ENCODE measurements around the gene ZCCHC17. TPM values are rescaled to one million over a fixed set of nuclear protein-coding genes. Genes with fewer than 3 reads are reported as not detected.
A peak's percentile ranks its signal among the peaks of the same experiment; 100 is the strongest.

Gene ZCCHC17
- total RNA-seq, 1 experiment from 2014 or later: 42.0 TPM

GRCh38 chr1:31335007-31335406 is 38.2 kb downstream of the ZCCHC17 start:
- CTCF ChIA-PET: interaction anchor here (1.3 kb wide), 1 partner anchor 151 kb away, joined by 5 read pairs; no protein-coding TSS in a partner anchor
- peak; percentile 60 for ATAC-seq
- no peak for TF ChIP-seq SP1 (CRISPR knock-in tag; conservative IDR thresholded peaks at IDR 0.05)

GRCh38 chr1:31336687-31337467 is 40.0 kb downstream of the ZCCHC17 start:
- no peak overlapping the region for H3K27ac Mint-ChIP-seq
- CTCF ChIA-PET: interaction anchor here (1.3 to 1.7 kb wide), 3 partner anchors 85 to 153 kb away, joined by 3 to 5 read pairs (median 5); no protein-coding TSS in a partner anchor
- no peak for ATAC-seq
- no peak overlapping the region for H3K4me3 Mint-ChIP-seq
- POLR2A ChIA-PET: no interaction called here
- H3K4me1 Mint-ChIP-seq: no peaks in the 10 kb centered on the region
- DNase-seq (ENCODE audit: low spot score): no peak
- H3K27me3 Mint-ChIP-seq (ENCODE audit: low read depth): no peaks in the 10 kb centered on the region
- TF ChIP-seq ESRRA (CRISPR knock-in tag; IDR thresholded peaks at IDR 0.05; ENCODE audit: borderline replicate concordance) (no peak), JUN (CRISPR knock-in tag; IDR thresholded peaks at IDR 0.05) (no peak), ZMAT4 (CRISPR knock-in tag; IDR thresholded peaks at IDR 0.05) (no peak), AR (CRISPR knock-in tag; IDR thresholded peaks at IDR 0.05) (no peak), ZNF317 (CRISPR knock-in tag; IDR thresholded peaks at IDR 0.05; ENCODE audit: borderline replicate concordance, low read depth) (no peak), ZNF512 (CRISPR knock-in tag; IDR thresholded peaks at IDR 0.05; ENCODE audit: borderline replicate concordance) (no peak), FOXP4 (CRISPR knock-in tag; IDR thresholded peaks at IDR 0.05) (no peak), ZNF396 (CRISPR knock-in tag; IDR thresholded peaks at IDR 0.05; ENCODE audit: borderline replicate concordance) (no peak), CREB1 (CRISPR knock-in tag; IDR thresholded peaks at IDR 0.05) (no peak)
- H3K36me3 Mint-ChIP-seq: peaks cover 15% of the 10 kb centered on the region
- H3K9me3 Mint-ChIP-seq: no peaks in the 10 kb centered on the region

More at GRCh38 chr1:31335007-31335406, 38.2 kb downstream of the ZCCHC17 start:
- no peaks in the 10 kb centered on the region for H3K27me3 Mint-ChIP-seq (ENCODE audit: low read depth)
- no peaks in the 10 kb centered on the region for H3K4me1 Mint-ChIP-seq
- POLR2A ChIA-PET: no interaction called here
- H3K4me3 Mint-ChIP-seq: no peak overlapping the region
- peaks cover 18% of the 10 kb centered on the region for H3K36me3 Mint-ChIP-seq
- no peak for DNase-seq (ENCODE audit: low spot score)
- no peaks in the 10 kb centered on the region for H3K9me3 Mint-ChIP-seq
- no peak overlapping the region for H3K27ac Mint-ChIP-seq

GRCh38 chr1:31344503-31344902 is 47.7 kb downstream of the ZCCHC17 start:
- peaks cover 6% of the 10 kb centered on the region; the same call in 1 of the 2 replicates for H3K4me1 Mint-ChIP-seq
- H3K27ac Mint-ChIP-seq: no peak overlapping the region
- ATAC-seq (no peak), DNase-seq (ENCODE audit: low spot score) (no peak)
- H3K9me3 Mint-ChIP-seq: no peaks in the 10 kb centered on the region
- H3K27me3 Mint-ChIP-seq (ENCODE audit: low read depth): no peaks in the 10 kb centered on the region
- H3K4me3 Mint-ChIP-seq: no peak overlapping the region
- ChIA-PET CTCF (no interaction called here), POLR2A (no interaction called here)
- peaks cover 2% of the 10 kb centered on the region for H3K36me3 Mint-ChIP-seq
- TF ChIP-seq E2F1 (CRISPR knock-in tag; IDR thresholded peaks at IDR 0.05) (no peak), GTF2I (CRISPR knock-in tag; conservative IDR thresholded peaks at IDR 0.05) (no peak), TP53 (CRISPR knock-in tag; IDR thresholded peaks at IDR 0.05) (no peak), JUN (CRISPR knock-in tag; IDR thresholded peaks at IDR 0.05) (no peak), ZMAT4 (CRISPR knock-in tag; IDR thresholded peaks at IDR 0.05) (no peak), PRRX2 (CRISPR knock-in tag; IDR thresholded peaks at IDR 0.05) (no peak), ZNF317 (CRISPR knock-in tag; IDR thresholded peaks at IDR 0.05; ENCODE audit: borderline replicate concordance, low read depth) (no peak), ZNF671 (CRISPR knock-in tag; IDR thresholded peaks at IDR 0.05) (no peak), E2F5 (CRISPR knock-in tag; IDR thresholded peaks at IDR 0.05) (no peak), ESRRA (CRISPR knock-in tag; IDR thresholded peaks at IDR 0.05; ENCODE audit: borderline replicate concordance) (no peak)

Measured in WTC11 (cell line).